GM21381 (cell line): ENCODE results near the gene IDUA.

ENCODE experiments used
- ATAC-seq: cut with Tn5 transposase; IDR thresholded peaks from one replicate; pipeline ENCODE4 v1.9.1; 2021; ENCODE audit warnings: mild to moderate bottlenecking, moderate library complexity; ENCODE audit not compliant: unreplicated experiment

IDUA gene

GRCh38 chr4:1013225-1014073, 26.6 kb downstream of the IDUA start:
- no peak for ATAC-seq

- no peak for ATAC-seq
These were observed 27.7 kb downstream of the IDUA start for GRCh38 chr4:1014291-1015167.

GRCh38 chr4:1015179-1015578, 28.3 kb downstream of the IDUA start:
- ATAC-seq: no peak

- ATAC-seq: no peak
These were observed 28.9 kb downstream of the IDUA start for GRCh38 chr4:1015746-1016145.

GRCh38 chr4:1017211-1017610, 30.4 kb downstream of the IDUA start:
- no peak for ATAC-seq

- ATAC-seq: no peak
These were observed 30.9 kb downstream of the IDUA start for GRCh38 chr4:1017706-1018105.

GRCh38 chr4:1018147-1019020, 31.5 kb downstream of the IDUA start:
- no peak for ATAC-seq

- no peak for ATAC-seq
These were observed 32.5 kb downstream of the IDUA start for GRCh38 chr4:1019320-1019719.

GRCh38 chr4:1019729-1020470, 33.1 kb downstream of the IDUA start:
- no peak for ATAC-seq

GRCh38 chr4:1021386-1022050, 34.7 kb downstream of the IDUA start:
- ATAC-seq: peak; percentile 70

- ATAC-seq: no peak
These were observed 35.4 kb downstream of the IDUA start for GRCh38 chr4:1022051-1022738.

GRCh38 chr4:1022739-1023066, 35.9 kb downstream of the IDUA start:
- ATAC-seq: no peak

- ATAC-seq: no peak
These were observed 36.3 kb downstream of the IDUA start for GRCh38 chr4:1023075-1023640.

- ATAC-seq: no peak
These were observed 37.3 kb downstream of the IDUA start for GRCh38 chr4:1023895-1024740.

GRCh38 chr4:1024882-1025545, 38.2 kb downstream of the IDUA start:
- no peak for ATAC-seq

- no peak for ATAC-seq
These were observed 39.3 kb downstream of the IDUA start for GRCh38 chr4:1026115-1026514.

- no peak for ATAC-seq
These were observed 40.5 kb downstream of the IDUA start for GRCh38 chr4:1027219-1027914.
